ENCODE results near the gene TMC8. TPM values are rescaled to one million over a fixed set of nuclear protein-coding genes. Genes with fewer than 3 reads are reported as not detected.

TMC8 gene
- total RNA-seq, 1 experiment from 2014 or later: not detected

DNA sequence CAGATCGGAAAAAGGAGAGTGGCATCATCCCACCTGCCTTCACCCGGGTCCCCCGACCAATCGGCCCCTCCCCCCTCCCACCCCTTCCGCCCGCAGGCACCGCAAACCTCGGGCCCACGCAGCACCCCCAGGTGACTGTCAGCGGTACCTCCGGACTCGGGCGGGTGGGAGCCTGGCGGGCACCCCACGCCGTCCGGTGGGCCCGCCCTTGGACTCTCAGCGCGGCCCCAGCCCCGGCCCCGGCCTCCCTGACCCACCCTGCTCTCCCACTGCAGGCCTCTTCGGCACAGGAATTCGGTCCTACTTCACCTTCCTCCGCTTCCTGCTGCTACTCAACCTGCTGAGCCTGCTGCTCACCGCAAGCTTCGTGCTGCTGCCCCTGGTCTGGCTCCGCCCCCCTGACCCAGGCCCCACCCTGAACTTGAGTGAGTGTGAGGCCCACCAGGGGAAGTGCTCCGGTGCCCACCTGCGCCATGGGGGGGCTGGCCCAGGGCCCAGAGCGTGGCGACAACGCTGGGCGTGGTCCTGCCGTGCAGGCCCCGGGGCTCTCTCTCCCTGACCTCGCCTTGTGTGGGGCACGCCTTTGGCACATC lies 1.6 kb downstream of the TMC8 start:
- peak in 1 of 2 experiments; percentile 62 for DNase-seq
- ChIA-PET CTCF (no interaction called here), POLR2A (no interaction called here)
- Mint-ChIP-seq H3K27me3 (ENCODE audit: insufficient read depth, unreplicated experiment) (no peaks in the 10 kb centered on the region), H3K4me1 (ENCODE audit: low read depth, unreplicated experiment) (peaks cover 9% of the 10 kb centered on the region), H3K9me3 (ENCODE audit: unreplicated experiment) (no peaks in the 10 kb centered on the region), H3K36me3 (ENCODE audit: insufficient read depth, unreplicated experiment) (peaks cover 17% of the 10 kb centered on the region), H3K4me3 (ENCODE audit: unreplicated experiment) (peak overlapping the region; percentile 35), H3K27ac (ENCODE audit: unreplicated experiment) (no peak overlapping the region)
- peaks cover 13% of the 10 kb centered on the region for H3K4me1 ChIP-seq
- intact Hi-C loops (cut with micrococcal nuclease; ENCODE audit: unreplicated experiment): no loop called here
- peak overlapping the region; percentile 20; the same call in 1 of the 2 replicates for H3K4me3 ChIP-seq (ENCODE audit: low read depth, low read length)
- TF ChIP-seq, protein P1, sequence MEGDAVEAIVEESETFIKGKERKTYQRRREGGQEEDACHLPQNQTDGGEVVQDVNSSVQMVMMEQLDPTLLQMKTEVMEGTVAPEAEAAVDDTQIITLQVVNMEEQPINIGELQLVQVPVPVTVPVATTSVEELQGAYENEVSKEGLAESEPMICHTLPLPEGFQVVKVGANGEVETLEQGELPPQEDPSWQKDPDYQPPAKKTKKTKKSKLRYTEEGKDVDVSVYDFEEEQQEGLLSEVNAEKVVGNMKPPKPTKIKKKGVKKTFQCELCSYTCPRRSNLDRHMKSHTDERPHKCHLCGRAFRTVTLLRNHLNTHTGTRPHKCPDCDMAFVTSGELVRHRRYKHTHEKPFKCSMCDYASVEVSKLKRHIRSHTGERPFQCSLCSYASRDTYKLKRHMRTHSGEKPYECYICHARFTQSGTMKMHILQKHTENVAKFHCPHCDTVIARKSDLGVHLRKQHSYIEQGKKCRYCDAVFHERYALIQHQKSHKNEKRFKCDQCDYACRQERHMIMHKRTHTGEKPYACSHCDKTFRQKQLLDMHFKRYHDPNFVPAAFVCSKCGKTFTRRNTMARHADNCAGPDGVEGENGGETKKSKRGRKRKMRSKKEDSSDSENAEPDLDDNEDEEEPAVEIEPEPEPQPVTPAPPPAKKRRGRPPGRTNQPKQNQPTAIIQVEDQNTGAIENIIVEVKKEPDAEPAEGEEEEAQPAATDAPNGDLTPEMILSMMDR (IDR thresholded peaks at IDR 0.05; ENCODE audit: insufficient read depth in 1 of 2, low read depth in 1 of 2, low read length in 1 of 2, severe bottlenecking in 1 of 2, unreplicated experiment in 1 of 2): no peak
- H3K27me3 ChIP-seq (replicated peaks; ENCODE audit: control insufficient read depth, insufficient read depth, low read length): no peaks in the 10 kb centered on the region
- no peaks in the 10 kb centered on the region for H3K36me3 ChIP-seq (ENCODE audit: control insufficient read depth, insufficient read depth, low read length)
- BruUV-seq (replicated peaks): no TSS peak
- H3K9me3 ChIP-seq: no peaks in the 10 kb centered on the region

DNA sequence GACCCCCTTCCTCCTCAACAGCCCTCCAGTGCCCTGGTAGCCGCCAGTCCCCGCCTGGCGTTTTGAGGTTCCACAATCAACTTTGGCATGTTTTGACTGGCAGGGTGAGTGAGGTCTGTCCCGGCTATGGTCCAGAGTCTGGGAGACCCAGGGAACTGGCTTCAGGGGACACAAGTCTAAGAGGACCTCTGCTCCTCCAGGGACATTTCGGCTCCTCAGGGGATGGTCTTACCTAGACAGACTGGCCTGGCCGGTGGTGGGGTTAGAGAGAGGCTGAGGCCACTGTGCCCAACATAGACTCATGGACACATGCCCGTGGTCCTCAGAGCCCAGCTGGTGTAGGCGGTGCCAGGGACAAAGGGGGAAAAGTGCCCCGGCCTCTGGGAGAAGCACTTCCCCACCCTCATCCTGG lies 2.2 kb downstream of the TMC8 start:
- Histone ChIP-seq H3K4me1 (0 out of 2 replicates have a peak, but pooled peaks cover 8% of the 10 kb centered on the region), H3K9me3 (no peaks in the 10 kb centered on the region), H3K4me3 (ENCODE audit: low read depth, low read length) (no peak overlapping the region), H3K27me3 (replicated peaks; ENCODE audit: control insufficient read depth, insufficient read depth, low read length) (no peaks in the 10 kb centered on the region), H3K36me3 (ENCODE audit: control insufficient read depth, insufficient read depth, low read length) (no peaks in the 10 kb centered on the region)
- DNase-seq: no peak
- intact Hi-C loops (cut with micrococcal nuclease; ENCODE audit: unreplicated experiment): no loop called here
- no peak overlapping the region for H3K4me3 Mint-ChIP-seq (ENCODE audit: unreplicated experiment)
- ChIA-PET POLR2A (no interaction called here), CTCF (no interaction called here)
- TF ChIP-seq, protein P1 (IDR thresholded peaks at IDR 0.05; ENCODE audit: insufficient read depth in 1 of 2, low read depth in 1 of 2, low read length in 1 of 2, severe bottlenecking in 1 of 2, unreplicated experiment in 1 of 2): no peak
- no peaks in the 10 kb centered on the region for H3K9me3 Mint-ChIP-seq (ENCODE audit: unreplicated experiment)
- no TSS peak for BruUV-seq (replicated peaks)
- no peak overlapping the region for H3K27ac Mint-ChIP-seq (ENCODE audit: unreplicated experiment)
- no peaks in the 10 kb centered on the region for H3K27me3 Mint-ChIP-seq (ENCODE audit: insufficient read depth, unreplicated experiment)
- peaks cover 9% of the 10 kb centered on the region for H3K4me1 Mint-ChIP-seq (ENCODE audit: low read depth, unreplicated experiment)
- peaks cover 17% of the 10 kb centered on the region for H3K36me3 Mint-ChIP-seq (ENCODE audit: insufficient read depth, unreplicated experiment)

DNA sequence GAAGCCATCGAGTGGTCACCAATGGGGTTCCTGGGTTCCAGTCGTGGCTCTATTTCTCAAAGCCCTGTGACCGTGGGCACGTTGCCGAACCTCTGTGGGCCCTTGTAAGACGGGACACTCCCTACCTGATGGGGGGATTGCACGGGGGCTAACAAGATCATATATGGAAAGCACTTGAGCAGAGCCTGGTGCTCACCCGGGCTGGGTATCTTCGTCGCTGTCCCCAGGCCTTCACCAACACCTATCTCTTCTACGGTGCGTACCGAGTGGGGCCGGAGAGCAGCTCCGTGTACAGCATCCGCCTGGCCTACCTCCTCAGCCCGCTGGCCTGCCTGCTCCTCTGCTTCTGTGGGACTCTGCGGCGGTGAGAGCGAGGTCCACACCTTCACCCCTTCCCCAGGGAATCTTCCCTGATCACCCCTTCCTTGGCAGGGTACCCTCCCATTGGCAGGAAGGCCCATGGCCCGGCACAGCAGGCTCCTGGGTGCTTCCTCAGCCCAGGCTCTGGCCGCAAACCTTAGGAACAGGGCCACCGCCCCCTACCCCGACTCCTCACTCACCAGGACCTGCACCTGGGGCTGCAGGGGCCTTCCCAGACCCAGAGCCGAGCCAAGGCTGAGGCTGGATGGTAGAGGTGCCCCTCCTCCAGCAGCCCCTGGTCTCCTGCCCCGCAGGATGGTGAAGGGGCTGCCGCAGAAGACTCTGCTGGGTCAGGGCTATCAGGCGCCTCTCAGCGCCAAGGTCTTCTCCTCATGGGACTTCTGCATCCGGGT lies 2.8 kb downstream of the TMC8 start:
- no peaks in the 10 kb centered on the region for H3K36me3 ChIP-seq (ENCODE audit: control insufficient read depth, insufficient read depth, low read length)
- intact Hi-C loops (cut with micrococcal nuclease; ENCODE audit: unreplicated experiment): no loop called here
- Mint-ChIP-seq H3K4me3 (ENCODE audit: unreplicated experiment) (no peak overlapping the region), H3K9me3 (ENCODE audit: unreplicated experiment) (no peaks in the 10 kb centered on the region), H3K27me3 (ENCODE audit: insufficient read depth, unreplicated experiment) (no peaks in the 10 kb centered on the region), H3K4me1 (ENCODE audit: low read depth, unreplicated experiment) (peaks cover 9% of the 10 kb centered on the region), H3K36me3 (ENCODE audit: insufficient read depth, unreplicated experiment) (peaks cover 17% of the 10 kb centered on the region), H3K27ac (ENCODE audit: unreplicated experiment) (no peak overlapping the region)
- H3K4me1 ChIP-seq: 0 out of 2 replicates have a peak, but pooled peaks cover 8% of the 10 kb centered on the region
- BruUV-seq (replicated peaks): no TSS peak
- H3K9me3 ChIP-seq: no peaks in the 10 kb centered on the region
- POLR2A ChIA-PET: no interaction called here
- no peak for DNase-seq
- TF ChIP-seq, protein P1 (IDR thresholded peaks at IDR 0.05; ENCODE audit: insufficient read depth in 1 of 2, low read depth in 1 of 2, low read length in 1 of 2, severe bottlenecking in 1 of 2, unreplicated experiment in 1 of 2): no peak
- no peaks in the 10 kb centered on the region for H3K27me3 ChIP-seq (replicated peaks; ENCODE audit: control insufficient read depth, insufficient read depth, low read length)
- CTCF ChIA-PET: no interaction called here
- H3K4me3 ChIP-seq (ENCODE audit: low read depth, low read length): no peak overlapping the region

All from Caco-2 (cell line).